SK-N-SH treated with all-trans-retinoic acid at 6 μM for 48 hours (cell line): Measurements from ENCODE around the gene TMCO2.
A peak's percentile ranks its signal among the peaks of the same experiment; 100 is the strongest.

Source experiments
- ATAC-seq: fragments of 200-7000 bp; cut with Tn5 transposase; 3 replicates; pipeline ENCODE4 v1.9.1; 2020; ENCODE audit warnings: mild to moderate bottlenecking, moderate library complexity
- ARNTL ChIP-seq: fragments of 450-650 bp; formaldehyde crosslinking; IDR thresholded peaks from 2 replicates; pipeline ENCODE4 v1.5.0; 2020; ENCODE audit warnings: low read depth, mild to moderate bottlenecking, moderate library complexity, borderline replicate concordance
- CREB5 ChIP-seq: fragments of 250-450 bp; sonication (Bioruptor Pico); IDR thresholded peaks from 2 replicates; pipeline ENCODE4 v1.5.1; 2020; ENCODE audit warnings: low read depth, mild to moderate bottlenecking, moderate library complexity
- CSDC2 ChIP-seq: fragments of 250-450 bp; sonication (Bioruptor Pico); IDR thresholded peaks from 2 replicates; pipeline ENCODE4 v1.5.0; 2020; ENCODE audit warnings: mild to moderate bottlenecking, moderate library complexity
- CSRNP3 ChIP-seq: fragments of 250-450 bp; sonication (Bioruptor Pico); IDR thresholded peaks from 2 replicates; pipeline ENCODE4 v1.5.1; 2021; ENCODE audit warnings: mild to moderate bottlenecking, moderate library complexity
- ESRRG ChIP-seq: fragments of 250-450 bp; sonication (Bioruptor Pico); IDR thresholded peaks from 2 replicates; pipeline ENCODE4 v1.6.1; 2021; ENCODE audit warnings: mild to moderate bottlenecking
- GLIS3 ChIP-seq: fragments of 250-450 bp; sonication (Bioruptor Pico); IDR thresholded peaks from 2 replicates; pipeline ENCODE4 v1.5.0; 2020; ENCODE audit warnings: mild to moderate bottlenecking, moderate library complexity
- ISL1 ChIP-seq: fragments of 250-450 bp; sonication (Bioruptor Pico); IDR thresholded peaks from 2 replicates; pipeline ENCODE4 v2.1.2; 2022; ENCODE audit warnings: mild to moderate bottlenecking, moderate library complexity
- OSR1 ChIP-seq: fragments of 250-450 bp; sonication (Bioruptor Pico); IDR thresholded peaks from 2 replicates; pipeline ENCODE4 v1.8.0; 2022; ENCODE audit warnings: moderate library complexity, mild to moderate bottlenecking, inconsistent platforms
- PATZ1 ChIP-seq: fragments of 250-450 bp; sonication (Bioruptor Pico); IDR thresholded peaks from 2 replicates; pipeline ENCODE4 v1.8.0; 2020; ENCODE audit warnings: mild to moderate bottlenecking, moderate library complexity, borderline replicate concordance
- POU6F1 ChIP-seq: fragments of 250-450 bp; sonication (Bioruptor Pico); IDR thresholded peaks from 2 replicates; pipeline ENCODE4 v1.8.0; 2021; ENCODE audit warnings: low read depth, mild to moderate bottlenecking, moderate library complexity, borderline replicate concordance
- PPARA ChIP-seq: fragments of 250-450 bp; sonication (Bioruptor Pico); IDR thresholded peaks from 2 replicates; pipeline ENCODE4 v1.5.0; 2020; ENCODE audit warnings: mild to moderate bottlenecking, borderline replicate concordance
- RARB ChIP-seq: fragments of 250-450 bp; sonication (Bioruptor Pico); IDR thresholded peaks from 2 replicates; pipeline ENCODE4 v1.8.0; 2021; ENCODE audit warnings: mild to moderate bottlenecking, moderate library complexity
- TCF4 ChIP-seq: fragments of 250-450 bp; sonication (Bioruptor Pico); IDR thresholded peaks from 2 replicates; pipeline ENCODE4 v1.8.0; 2021; ENCODE audit warnings: mild to moderate bottlenecking, moderate library complexity, borderline replicate concordance
- TOX ChIP-seq: fragments of 250-450 bp; sonication (Bioruptor Pico); IDR thresholded peaks from 2 replicates; pipeline ENCODE4 v1.8.0; 2021; ENCODE audit warnings: mild to moderate bottlenecking, moderate library complexity, borderline replicate concordance
- TSHZ2 ChIP-seq: fragments of 250-450 bp; sonication (Bioruptor Pico); IDR thresholded peaks from 2 replicates; pipeline ENCODE4 v1.5.0; 2020; ENCODE audit warnings: mild to moderate bottlenecking, moderate library complexity
- ZC3H10 ChIP-seq: fragments of 250-450 bp; sonication (Bioruptor Pico); IDR thresholded peaks from 2 replicates; pipeline ENCODE4 v1.5.1; 2021; ENCODE audit warnings: mild to moderate bottlenecking, moderate library complexity
- ZFP3 ChIP-seq: fragments of 250-450 bp; sonication (Bioruptor Pico); IDR thresholded peaks from 2 replicates; pipeline ENCODE4 v1.5.0; 2020; ENCODE audit warnings: mild to moderate bottlenecking, moderate library complexity
- ZNF565 ChIP-seq: fragments of 450-650 bp; formaldehyde crosslinking; conservative IDR thresholded peaks from 2 replicates; pipeline ENCODE4 v1.5.0; 2020; ENCODE audit warnings: low read depth, mild to moderate bottlenecking, moderate library complexity
- ZNF8 ChIP-seq: fragments of 450-650 bp; formaldehyde crosslinking; IDR thresholded peaks from 2 replicates; pipeline ENCODE4 v1.5.0; 2020; ENCODE audit warnings: mild to moderate bottlenecking, moderate library complexity

Gene TMCO2

GRCh38 chr1:40232444-40232843, 15.3 kb upstream of the TMCO2 start:
- no peak for TF ChIP-seq PPARA (CRISPR knock-in tag)
- TF ChIP-seq CSRNP3, result no peak
- TF ChIP-seq TCF4 (CRISPR knock-in tag), result no peak
- TF ChIP-seq ZC3H10 (CRISPR knock-in tag), result no peak
- TF ChIP-seq OSR1, result no peak
- no peak for TF ChIP-seq TSHZ2
- no peak for TF ChIP-seq ESRRG (CRISPR knock-in tag)
- TF ChIP-seq ARNTL (CRISPR knock-in tag), result no peak
- no peak for TF ChIP-seq GLIS3 (CRISPR knock-in tag)
- TF ChIP-seq ZFP3, result no peak
- no peak for TF ChIP-seq CREB5 (CRISPR knock-in tag)
- no peak for ATAC-seq

GRCh38 chr1:40239626-40240025, 8.1 kb upstream of the TMCO2 start:
- ATAC-seq, result no peak
- TF ChIP-seq OSR1, result no peak
- TF ChIP-seq ZC3H10 (CRISPR knock-in tag), result no peak
- TF ChIP-seq POU6F1 (CRISPR knock-in tag), result no peak
- no peak for TF ChIP-seq ESRRG (CRISPR knock-in tag)
- no peak for TF ChIP-seq PPARA (CRISPR knock-in tag)
- TF ChIP-seq ZNF565, result no peak
- TF ChIP-seq ISL1 (CRISPR knock-in tag), result no peak
- no peak for TF ChIP-seq GLIS3 (CRISPR knock-in tag)
- TF ChIP-seq ZNF8 (CRISPR knock-in tag), result no peak
- no peak for TF ChIP-seq RARB (CRISPR knock-in tag)

GRCh38 chr1:40240390-40240789, 7.3 kb upstream of the TMCO2 start:
- ATAC-seq, result no peak

GRCh38 chr1:40241362-40241761, 6.4 kb upstream of the TMCO2 start:
- ATAC-seq, result peak; percentile 40
- TF ChIP-seq PATZ1 (CRISPR knock-in tag) (no peak), CSRNP3 (no peak), TCF4 (CRISPR knock-in tag) (no peak), RARB (CRISPR knock-in tag) (no peak), ZC3H10 (CRISPR knock-in tag) (no peak), CSDC2 (CRISPR knock-in tag) (no peak), OSR1 (no peak), ZFP3 (no peak), POU6F1 (CRISPR knock-in tag) (no peak)

More at GRCh38 chr1:40240390-40240789, 7.3 kb upstream of the TMCO2 start:
- TF ChIP-seq ZNF8 (CRISPR knock-in tag) (no peak), ESRRG (CRISPR knock-in tag) (no peak), TCF4 (CRISPR knock-in tag) (no peak), TOX (CRISPR knock-in tag) (no peak), CSDC2 (CRISPR knock-in tag) (no peak), CSRNP3 (no peak), ISL1 (CRISPR knock-in tag) (no peak)
